GM12875 (cell line): ENCODE measurements around the gene SCLY.

Experiments
- H3K4me3 ChIP-seq: one replicate; pipeline ENCODE4 v1.5.1; 2011; ENCODE audit warnings: low read depth, low read length, control low read depth
- TF ChIP-seq, protein P1 (sequence below): IDR thresholded peaks from 2 replicates; pipeline ENCODE4 v1.5.1; 2011; ENCODE audit warnings: low read depth, mild to moderate bottlenecking, control low read depth, inconsistent platforms, low read length, moderate library complexity, borderline replicate concordance; ENCODE audit not compliant: insufficient read depth

Gene SCLY

DNA sequence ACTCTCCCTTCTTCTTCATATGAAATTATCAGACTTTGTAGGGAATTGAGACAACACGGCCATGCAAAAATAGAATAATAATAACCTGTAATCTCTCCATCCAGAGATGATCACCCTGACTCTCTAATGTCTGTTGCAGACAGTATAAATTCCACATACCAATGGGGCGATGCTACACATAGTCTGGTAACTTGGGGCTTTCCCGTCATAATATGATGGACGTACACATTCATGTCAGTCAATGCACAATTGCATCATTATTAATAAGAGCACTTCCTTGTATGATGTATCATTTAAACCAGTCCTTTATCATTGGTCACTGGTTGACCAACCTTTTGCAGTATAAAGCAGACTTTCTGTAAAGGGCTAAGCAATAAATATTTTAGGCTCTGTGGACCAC, 39.5 kb upstream of the SCLY start:
- TF ChIP-seq, protein P1, sequence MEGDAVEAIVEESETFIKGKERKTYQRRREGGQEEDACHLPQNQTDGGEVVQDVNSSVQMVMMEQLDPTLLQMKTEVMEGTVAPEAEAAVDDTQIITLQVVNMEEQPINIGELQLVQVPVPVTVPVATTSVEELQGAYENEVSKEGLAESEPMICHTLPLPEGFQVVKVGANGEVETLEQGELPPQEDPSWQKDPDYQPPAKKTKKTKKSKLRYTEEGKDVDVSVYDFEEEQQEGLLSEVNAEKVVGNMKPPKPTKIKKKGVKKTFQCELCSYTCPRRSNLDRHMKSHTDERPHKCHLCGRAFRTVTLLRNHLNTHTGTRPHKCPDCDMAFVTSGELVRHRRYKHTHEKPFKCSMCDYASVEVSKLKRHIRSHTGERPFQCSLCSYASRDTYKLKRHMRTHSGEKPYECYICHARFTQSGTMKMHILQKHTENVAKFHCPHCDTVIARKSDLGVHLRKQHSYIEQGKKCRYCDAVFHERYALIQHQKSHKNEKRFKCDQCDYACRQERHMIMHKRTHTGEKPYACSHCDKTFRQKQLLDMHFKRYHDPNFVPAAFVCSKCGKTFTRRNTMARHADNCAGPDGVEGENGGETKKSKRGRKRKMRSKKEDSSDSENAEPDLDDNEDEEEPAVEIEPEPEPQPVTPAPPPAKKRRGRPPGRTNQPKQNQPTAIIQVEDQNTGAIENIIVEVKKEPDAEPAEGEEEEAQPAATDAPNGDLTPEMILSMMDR, result no peak
- H3K4me3 ChIP-seq, result no peak overlapping the region

DNA sequence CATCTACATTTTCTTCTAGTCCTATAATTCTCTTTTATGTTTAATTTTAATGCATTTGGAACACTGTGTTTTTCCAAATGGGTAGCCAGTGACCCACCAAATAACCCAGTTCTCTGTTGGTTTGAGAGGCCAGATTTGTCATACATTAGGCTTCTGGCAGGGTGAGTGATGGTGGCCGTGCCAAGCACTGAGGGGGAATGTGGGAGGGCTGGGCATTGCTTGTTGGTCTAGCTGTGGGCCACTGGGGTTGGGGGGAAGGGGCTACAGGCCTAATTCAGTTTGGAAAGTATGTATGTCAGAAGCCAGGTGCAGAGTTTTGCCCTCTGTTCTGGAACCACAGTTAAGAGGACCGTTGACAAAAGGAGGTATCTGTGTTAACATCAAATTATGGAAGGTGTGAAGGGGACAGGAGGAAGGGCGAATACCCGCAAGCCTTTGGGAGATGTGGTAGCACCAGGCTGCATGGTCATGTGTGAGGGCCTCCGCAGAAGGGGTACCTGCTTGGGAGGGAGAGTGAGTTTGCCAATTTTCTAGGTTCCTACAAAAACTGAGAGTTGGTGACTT, 38.1 kb upstream of the SCLY start:
- TF ChIP-seq, protein P1, result no peak
- H3K4me3 ChIP-seq, result no peak overlapping the region

DNA sequence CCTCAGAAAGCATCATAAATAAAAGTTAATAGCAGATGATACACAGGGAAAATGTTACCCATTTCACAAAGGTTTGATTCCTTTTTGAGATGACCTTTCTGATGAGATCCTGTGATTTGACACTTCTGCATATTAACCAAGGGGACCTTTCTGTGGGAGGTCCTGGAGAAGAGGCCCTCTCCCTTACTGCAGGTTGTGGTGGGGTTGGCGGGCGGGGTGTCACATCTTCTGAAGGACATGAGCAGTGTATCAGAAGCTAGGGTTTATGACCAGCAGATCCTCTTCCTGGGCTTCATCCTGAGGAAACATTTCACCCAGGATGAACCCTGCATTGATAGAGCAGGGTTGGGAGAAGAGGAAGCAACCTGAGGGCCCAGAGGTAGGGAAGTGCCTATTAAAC, 37.2 kb upstream of the SCLY start:
- TF ChIP-seq, protein P1, result no peak
- H3K4me3 ChIP-seq, result no peak overlapping the region

DNA sequence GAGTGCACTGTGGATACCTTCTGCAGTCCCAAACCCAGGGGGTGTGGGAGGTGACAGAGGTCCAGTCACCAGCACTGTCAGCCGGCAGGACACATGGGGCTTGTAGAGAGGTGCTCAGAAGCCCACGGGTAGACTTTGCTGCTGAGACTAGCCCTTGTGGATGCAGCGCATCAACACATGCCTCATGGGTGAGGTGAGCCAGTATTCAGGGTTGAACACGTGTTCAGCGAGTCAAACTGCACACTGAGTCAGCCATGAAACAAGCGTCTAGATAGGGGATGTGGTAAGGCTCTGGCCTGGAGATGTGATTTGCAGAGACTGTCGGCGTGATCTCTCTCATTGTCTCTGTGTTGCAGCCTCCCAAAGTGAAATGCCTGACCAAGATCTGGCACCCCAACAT, 35.8 kb upstream of the SCLY start:
- no peak overlapping the region for H3K4me3 ChIP-seq
- TF ChIP-seq, protein P1, result no peak

DNA sequence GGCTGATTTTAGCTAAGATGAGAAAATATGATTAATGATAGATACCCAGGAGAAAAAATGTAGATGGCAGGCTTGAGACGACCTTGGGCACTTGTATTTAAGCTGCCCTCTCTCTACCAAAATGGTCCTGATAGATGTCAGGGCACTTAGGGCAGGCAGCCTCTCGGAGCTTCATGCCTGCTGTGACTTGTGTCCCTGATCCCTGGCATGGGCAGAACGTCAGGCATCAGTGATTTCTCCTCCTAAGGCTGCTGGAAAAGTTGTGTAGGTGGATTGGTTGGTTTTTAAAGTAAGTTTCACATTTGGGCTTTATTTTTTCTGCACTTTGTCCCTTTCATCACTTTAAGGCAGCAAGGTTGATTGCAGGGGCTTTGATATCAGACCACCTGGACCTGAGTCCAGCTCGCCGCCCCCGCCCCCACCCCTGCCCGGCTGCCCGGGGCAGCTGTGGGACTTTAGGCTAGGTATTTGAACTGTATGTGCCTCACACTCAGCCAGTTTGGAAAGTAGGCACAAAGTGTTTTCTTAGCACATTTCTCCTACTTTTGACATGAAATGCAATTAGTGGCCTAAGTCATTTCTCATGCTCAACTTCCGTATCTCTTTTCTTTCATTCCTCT, 35.0 kb upstream of the SCLY start:
- H3K4me3 ChIP-seq, result no peak overlapping the region
- TF ChIP-seq, protein P1, result no peak

DNA sequence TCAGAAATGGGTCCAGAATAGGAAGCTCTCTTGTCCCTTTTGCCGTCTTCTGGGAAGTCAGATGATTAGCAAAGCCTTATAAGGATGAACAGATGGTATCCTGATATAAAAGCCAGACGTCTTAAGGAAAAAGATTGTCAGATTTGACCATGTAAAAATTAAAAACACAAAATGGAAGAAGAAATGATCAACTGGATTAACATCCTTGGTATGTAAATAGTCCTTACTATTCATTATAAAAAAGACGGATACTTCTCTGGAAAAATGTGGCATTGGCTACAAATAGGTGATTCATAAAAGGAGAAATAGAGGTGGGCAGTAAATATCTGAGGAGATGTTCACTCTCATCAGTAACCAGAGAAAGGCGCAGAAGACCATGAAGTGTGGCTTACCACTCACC, 33.7 kb upstream of the SCLY start:
- TF ChIP-seq, protein P1, result no peak
- no peak overlapping the region for H3K4me3 ChIP-seq
